HL-60/S4 treated with phorbol 12-myristate 13-acetate at 8.2 ng/mL for 4 days and 3 days (cell line): Measurements from ENCODE around the gene CAPZA2.

Experiments used
- in situ Hi-C: fragments of 300-500 bp; cut with MboI; formaldehyde crosslinking; loops from 2 replicates; pipeline ENCODE4 v1.15.0; 2022; ENCODE audit warnings: low sequenced_read_pairs

CAPZA2 gene

DNA sequence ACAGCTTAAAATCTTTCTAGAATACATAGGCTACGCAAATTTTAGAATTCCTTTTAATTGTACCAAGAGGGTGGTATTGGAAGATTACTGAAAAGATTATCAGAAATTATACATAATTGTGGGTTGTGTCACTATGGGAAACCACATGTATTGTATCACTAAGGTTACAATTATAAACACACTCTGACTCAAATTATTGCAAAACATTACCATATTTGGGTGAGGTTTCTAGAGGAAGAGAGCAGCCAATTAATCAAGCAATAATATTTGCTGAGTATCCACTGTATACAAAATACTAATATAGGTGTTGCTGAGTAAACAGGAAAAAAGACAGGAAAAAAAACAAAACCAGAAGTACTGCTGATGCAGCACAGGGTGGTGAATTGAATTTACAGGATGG is 3.1 kb upstream of the CAPZA2 start:
- in situ Hi-C loops = no loop called here

DNA sequence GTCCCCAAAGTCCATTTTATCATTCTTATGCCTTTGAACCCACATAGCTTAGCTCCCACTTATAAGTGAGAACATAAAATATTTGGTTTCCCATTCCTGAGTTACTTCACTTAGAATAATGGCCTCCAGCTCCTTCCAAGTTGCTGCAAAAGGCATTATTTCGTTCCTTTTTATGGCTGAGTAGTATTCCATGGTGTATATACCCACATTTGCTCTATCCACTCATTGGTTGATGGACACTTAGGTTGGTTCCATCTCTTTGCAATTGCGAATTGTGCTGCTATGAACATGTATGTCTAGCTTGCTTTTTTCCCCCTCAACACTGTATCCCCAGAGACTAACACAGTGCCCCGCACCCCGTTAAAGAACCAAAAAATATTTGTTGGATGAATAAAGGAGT is 670 bp upstream of the CAPZA2 start:
- in situ Hi-C loops = no loop called here

DNA sequence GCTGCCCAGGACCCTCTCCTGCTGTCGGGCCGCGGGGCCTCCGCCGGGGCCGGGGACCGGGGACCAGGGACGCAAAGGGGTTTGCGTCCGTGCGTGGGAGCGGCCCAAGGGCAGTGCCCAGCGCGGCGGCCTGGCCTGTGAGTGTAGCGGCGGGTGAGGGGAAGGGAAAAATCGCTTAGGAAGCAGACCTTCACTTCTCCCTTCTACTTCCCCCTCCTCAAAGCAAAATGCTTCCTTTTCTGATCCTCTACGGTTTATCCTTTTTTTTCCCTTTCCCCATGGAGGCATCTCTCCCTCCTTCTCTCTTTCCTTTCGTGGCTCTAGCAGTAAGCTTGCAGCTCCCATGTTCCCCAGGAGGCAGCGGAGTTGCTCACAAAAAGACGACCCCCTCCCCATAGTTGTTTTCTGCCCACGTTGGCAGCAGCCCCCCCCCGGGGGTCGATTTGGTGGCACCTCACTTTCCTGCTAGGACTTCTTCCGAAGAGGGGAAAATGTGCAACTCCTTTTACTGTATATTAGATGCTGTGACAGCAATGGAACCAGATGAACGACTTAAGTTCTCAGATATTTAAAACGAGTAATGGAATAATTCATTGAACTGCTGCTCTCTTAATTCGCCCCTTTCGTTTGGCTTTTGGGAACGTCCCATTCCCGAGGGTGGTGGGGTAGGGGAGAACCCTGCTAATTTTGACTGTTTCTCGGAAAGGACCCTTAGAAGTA is 724 bp downstream of the CAPZA2 start:
- in situ Hi-C loops = no loop called here

DNA sequence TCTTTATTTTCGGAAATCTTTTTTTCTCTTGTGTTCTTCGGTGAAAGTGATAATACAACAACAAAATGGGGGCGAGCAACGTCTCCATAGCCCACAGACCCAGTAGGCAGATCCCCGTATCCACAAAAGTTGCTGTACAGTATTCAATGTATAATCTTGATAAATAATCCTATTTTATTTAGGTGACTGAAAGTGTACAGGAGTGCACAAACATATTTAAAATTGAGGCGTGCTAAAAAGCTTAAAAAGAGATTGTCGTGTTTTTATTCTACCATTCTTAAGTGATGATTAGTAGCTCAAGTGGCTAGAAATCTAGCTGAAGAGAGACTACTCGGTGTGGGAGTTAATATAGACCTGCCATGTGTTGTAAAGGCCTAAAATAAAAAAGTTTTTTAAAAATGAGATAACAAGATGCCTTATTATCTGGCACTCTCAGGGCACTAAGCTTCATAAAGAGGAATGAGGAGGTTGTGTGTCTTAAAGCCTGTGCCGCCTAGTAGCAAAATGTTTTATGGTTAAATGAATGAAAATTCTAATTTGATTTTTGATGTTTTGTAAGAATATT is 1.6 kb downstream of the CAPZA2 start:
- in situ Hi-C loops = no loop called here

DNA sequence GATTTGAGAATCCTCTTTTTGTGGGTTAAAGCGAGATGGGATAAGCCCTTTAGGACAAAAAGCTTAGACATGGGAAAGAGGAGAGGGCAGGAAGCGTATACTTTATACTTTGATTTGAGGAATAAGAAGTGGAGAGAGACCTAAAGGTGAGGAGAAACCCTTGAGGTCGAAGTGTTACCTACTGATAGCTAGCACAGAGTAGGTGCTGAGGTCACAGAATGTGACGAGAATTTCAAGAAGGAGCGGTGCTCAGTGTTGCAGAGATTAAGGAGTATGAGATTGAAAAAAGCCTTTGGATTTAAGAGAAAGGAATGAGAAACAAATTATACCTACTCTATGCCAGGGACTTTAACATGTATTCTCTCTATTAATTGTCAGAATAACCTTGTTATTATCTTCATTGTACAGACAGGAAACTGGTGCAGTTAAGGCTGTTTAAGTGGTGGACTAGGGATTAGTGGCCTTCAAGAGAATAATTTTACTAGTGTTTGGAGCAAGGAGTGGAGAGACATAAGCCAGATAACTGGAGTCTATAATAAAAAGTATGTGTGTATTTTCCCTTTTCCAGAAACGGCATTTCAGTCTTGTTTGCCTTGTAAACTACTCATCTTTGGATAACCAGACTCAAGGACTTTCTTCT is 8.8 kb downstream of the CAPZA2 start:
- in situ Hi-C loops = no loop called here

DNA sequence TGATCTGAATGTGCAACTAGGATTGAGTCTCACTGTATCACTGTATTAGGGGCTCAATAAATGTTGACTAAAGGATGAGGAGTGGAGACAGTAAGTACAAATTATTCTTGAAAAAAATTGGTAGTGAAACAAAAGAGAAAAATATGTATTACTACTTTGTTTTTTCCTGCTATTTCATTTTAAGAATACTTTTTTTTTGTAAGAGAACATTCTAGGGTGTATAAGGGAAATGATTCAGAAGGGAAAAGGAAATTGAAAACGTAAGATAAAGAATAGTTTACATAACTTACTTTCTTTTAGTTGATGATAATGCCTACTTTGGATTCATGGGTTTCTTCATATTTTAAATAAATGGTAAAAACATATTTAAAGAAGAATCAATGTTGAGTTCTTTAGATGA is 9.6 kb downstream of the CAPZA2 start:
- in situ Hi-C loops = no loop called here

DNA sequence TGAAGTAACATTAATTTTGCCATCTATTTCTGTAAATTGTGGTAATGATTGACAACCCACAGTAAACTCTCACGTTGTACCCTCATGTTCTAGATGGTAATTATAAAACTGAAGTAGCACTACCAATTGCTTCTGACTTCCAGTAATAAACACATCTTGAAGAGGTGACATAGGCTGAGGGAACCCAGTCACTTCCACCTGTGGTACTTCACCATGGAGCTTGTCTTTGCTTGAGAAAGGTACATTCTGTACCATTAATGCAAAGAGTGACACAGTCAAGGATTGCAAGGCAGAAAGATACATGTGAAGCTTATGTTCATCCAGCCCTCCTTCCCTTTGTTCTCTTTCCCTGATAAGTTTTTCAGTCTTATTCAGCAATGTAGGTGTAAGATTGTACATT is 11.2 kb downstream of the CAPZA2 start:
- in situ Hi-C loops = no loop called here

DNA sequence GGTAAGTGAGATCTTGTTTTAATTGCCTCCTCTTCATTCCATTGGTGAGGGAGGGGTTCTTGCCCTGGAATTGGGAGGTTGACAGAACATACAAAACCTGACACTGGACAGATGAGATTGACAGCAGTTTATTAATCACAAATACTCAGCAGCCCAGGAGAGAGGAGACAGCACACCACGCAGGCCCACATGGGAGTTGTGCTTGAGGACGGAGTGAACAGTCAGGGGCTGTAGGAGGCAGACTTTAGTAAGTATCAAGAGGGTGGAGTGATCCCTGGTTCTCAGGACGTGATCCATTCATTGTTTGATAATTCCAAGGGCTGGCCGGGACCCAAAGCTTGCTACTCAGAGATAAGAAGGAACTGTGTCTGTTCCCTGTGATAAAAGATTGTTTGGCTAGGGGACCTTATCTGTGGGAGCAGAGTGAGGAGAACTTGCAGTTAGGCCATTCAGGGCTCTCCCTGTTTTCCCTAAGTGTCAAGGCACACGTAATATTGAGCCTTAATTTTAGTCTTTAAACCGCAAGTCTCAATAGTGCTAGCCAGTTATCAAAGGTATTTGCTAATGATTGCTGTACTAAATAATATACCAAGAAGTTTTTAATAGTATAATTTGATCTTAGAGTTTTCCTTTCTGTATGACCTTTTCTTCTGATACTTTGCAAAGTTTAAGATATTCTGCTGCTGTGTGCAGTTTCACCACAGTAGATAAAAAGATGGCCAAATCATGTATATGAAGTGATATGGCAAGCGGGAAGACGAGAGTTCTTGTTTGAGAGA is 14.5 kb downstream of the CAPZA2 start:
- in situ Hi-C loops = no loop called here

DNA sequence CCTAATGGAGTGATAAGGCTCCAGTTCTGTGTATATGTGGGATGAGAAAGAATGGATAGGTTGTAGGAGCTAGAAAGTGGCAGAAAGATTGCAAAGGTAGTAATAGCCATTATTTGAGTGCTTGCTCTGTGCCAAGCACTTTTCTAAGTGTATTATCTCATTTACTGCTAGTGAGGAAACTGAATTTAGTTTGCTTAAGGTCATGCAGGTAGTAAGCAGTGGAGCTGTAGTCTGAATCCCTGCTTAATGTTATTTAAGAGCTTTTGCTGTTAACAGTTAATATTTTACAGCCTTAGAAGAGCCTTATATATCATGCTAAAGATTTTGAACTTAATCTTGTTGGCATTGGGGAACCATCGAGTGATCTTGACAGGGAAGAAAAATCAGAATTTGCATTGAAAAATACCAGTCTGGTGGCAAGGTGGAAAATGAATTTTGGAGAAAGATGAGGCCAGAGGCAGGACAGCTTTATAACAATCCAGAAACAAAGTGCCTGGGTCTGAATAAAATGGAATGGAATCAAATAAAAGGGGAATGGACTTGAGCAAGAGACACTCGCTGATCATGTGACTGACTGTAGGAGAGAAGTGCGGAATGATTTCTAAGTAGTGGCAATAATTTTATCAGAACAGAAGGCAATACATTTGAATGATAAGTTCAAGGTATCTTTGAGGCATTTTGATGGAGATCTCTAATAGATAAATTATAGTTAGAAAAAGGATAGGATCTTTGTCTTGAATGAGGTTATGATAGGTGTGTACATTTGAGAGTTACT is 15.2 kb downstream of the CAPZA2 start:
- in situ Hi-C loops = no loop called here

DNA sequence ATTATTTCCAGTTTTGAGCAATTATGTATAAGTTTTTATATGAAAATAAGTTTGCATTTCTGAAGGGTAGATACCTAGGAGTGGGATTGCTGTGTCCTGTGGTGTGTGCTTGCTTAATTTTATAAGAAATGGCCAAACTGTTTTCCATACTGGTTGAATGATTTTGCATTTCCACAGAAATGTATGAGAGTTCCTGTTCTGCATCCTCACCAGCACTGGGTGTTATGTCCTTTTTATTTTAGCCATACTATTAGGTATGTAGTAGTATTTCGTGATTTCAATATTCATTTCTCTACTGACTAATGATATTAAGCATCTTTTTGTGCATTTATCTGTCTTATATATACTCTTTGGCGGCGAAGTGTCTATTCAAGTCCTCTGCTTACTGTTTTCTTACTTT is 22.3 kb downstream of the CAPZA2 start:
- in situ Hi-C loops = no loop called here

DNA sequence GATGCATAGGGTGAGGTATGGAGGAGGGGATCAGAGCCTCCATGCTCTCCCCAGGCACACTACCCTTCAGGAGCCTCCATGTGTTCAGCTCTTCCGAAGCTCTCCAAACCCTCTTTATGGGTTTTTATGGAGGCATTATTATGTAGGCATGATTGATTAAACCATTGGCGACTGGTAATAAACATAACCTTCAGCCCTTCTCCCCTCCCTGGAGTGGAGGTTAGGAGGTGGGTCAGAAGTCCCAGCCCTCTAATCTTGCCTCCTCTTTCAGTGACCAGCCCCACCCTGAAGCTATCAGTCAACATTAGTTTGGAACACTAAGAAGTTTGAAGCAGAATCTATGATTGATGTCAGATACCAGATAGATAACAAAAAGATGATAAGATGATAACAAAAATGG is 23.3 kb downstream of the CAPZA2 start:
- in situ Hi-C loops = no loop called here

DNA sequence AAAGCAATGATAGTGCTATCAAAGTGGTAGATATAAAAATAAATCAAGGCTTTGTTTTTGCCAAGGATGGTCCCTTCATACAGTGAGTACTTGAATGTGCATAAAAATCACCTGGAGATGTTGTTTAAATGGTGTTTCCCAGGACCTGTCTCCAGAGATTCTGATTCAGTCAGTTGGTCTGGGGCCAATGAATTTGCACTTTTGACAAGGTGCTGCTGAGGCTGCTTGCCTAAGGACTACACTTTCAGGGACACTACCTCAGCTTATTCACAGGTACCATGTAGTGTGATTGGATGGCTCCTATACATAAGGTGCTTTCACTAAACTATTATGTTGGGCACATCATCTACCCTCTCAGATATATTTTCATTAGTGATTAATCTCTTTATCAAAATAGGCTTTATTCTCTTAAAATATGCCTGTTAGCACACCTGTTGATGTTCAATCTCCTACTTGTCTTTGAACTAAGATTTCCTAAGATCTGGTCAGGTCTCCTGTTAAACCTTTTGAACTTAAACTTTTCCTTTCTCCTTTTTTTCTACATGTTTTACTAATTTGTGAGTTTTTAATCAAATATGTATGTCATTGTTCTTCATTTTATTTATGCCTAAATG is 24.3 kb downstream of the CAPZA2 start:
- in situ Hi-C loops = no loop called here

DNA sequence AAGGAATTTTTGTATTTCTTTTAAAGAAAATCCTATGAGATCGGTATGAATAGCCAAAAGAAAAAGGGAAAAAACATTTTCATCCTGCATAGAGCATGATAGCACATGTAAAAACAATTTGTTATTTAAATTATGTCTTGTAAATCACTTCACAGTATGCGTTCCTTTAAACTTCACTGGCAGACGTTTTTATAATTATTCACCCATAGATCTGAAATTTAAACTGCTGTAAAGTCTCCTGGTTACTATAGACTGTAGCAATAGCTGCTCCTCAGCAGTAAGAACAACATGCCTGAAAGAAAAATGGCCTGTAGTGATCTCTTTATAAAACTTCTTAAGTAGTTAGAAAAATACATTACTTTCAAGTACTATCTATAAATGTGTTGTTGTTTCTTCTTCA is 26.5 kb downstream of the CAPZA2 start:
- in situ Hi-C loops = no loop called here

DNA sequence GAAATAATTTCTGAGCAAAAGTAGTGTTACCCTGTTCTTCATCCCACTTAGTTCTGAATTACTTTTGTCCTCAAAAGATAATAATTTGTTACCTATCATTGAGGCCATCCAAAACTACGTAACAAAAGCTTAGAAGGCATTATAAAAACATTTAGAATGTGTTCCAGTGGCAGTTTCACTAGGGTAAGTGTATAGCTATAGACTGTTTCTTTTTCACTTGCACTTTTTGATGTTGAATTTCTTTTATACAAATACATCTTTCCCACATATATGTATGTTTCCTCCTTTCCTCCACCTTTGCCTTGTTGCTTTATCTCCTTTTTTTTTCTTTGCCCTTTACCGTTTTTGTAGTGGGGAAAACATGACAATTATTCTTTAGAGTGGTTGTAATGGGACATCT is 33.5 kb downstream of the CAPZA2 start:
- in situ Hi-C loops = no loop called here

DNA sequence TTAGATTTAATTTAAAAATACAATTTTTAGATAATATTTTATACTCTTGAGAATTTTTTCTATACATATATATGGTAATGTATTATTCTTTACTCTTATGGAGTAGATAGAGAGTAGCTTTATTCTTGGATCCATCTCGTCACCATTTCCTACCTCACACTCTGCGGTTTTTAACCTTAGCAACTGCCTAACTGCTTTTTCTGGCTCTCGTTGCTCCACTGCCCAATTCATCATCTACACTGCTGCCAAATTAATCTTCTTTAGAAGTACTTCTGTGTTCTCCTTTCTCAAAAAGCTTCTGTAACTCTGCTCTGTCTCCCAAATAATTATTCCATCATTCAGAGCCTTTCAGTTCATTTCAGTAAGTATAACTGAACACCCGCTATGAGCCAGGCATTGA is 35.3 kb downstream of the CAPZA2 start:
- in situ Hi-C loops = no loop called here

DNA sequence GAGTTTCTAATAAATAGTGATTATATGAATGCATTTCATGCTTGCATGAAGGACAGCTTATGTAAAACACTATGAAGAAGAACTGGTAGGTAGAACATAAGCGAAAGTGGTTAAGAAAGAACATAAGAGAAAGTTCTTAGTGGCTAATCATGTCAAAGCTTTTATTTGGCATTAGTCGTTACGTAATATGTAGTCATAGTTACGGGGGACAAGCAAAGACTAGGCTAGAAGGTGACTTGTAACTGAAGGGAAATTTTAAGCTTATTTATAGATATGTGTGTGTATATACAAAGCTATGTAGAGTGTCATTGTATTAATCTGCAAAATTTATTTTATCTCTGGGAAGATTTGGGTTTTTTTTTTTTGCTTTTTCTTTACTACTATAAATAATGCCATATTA is 36.9 kb downstream of the CAPZA2 start:
- in situ Hi-C loops = no loop called here

DNA sequence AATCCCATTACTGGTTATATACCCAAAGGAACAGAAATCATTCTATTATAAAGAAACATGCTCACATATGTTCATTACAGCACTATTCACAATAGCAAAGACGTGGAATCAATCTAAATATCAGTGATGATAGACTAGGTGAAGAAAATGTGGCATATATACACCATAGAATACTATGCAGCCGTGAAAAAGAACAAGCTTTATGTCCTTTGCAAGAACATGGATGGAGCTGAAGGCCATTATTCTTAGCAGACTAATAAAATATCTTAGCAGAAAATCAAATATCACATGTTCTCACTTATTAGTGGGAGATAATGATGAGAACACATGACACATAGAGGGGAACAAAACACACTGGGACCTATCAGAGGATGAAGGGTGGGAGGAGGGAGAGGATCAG is 38.8 kb downstream of the CAPZA2 start:
- in situ Hi-C loops = no loop called here

DNA sequence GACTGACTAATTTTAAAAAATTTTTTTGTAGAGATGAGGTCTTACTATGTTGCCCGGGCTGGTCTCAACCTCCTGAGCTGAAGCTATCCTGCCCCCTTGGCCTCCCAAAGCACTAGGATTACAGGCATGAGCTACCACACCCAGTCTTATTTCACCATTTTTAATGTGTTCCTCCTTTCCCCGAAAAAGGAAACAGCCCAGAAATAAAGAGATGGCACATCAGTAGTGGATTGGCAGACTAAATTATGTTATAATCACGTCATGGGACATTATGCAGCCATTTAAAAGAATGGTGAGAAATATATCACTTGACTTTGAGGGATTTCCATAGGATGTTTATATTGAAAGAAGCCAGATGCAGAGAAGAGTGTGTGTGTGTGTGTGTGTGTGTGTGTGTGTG is 40.5 kb downstream of the CAPZA2 start:
- in situ Hi-C loops = no loop called here

DNA sequence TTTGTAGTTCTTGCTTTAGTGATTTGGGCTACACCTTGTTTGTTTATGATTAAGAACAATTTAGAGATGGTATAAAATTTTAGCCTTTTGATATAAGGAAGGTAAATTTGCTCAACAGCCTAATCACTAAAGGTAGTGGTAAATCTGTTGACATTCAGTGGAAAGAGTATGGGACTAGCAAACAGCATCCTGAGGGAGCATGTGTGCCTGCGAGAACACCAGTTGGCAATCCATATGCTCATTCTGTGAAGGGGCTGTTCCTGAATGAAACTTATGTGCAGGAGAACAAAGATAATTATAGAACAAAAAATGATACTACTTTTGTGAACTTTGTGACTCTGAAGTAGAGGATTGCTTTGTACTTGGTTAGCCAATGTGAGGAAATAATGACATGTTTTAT is 44.0 kb downstream of the CAPZA2 start:
- in situ Hi-C loops = no loop called here

DNA sequence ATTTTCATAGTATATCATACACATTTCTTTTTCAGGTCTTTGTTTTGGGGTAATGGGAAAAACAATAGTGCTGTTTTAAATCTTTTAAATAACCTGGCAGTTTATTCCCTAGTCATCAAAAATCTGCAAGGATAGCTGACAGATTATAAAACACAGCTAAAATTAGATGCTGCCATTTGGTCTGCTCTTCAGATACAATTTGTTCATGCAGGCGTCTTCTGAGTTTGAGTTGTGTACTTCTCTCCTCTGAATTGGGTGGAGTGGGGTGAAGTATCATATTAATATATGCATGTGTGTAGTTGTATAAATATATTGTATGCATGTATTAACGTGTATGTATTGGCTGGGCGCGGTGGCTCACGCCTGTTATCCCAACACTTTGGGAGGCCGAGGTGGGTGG is 48.0 kb downstream of the CAPZA2 start:
- in situ Hi-C loops = no loop called here

DNA sequence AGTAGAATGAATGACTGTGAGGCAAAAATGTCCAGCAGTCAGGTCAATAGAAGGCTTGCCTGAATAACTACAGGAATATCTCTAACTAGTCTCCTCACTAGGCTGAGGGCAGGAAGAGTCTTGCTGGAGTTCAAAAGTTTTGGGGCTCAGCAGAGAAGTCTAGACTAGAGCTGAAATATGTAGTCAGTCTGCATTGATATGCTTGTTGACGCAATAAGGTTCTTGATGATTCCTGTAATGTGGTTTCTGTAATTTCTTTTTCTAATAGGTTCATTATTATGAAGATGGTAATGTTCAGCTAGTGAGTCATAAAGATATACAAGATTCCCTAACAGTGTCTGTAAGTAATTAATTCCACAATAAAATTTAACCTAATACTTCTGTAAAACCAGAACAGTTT is 49.4 kb downstream of the CAPZA2 start:
- in situ Hi-C loops = no loop called here
